ENCODE data around the gene TGFA.

Gene TGFA

DNA sequence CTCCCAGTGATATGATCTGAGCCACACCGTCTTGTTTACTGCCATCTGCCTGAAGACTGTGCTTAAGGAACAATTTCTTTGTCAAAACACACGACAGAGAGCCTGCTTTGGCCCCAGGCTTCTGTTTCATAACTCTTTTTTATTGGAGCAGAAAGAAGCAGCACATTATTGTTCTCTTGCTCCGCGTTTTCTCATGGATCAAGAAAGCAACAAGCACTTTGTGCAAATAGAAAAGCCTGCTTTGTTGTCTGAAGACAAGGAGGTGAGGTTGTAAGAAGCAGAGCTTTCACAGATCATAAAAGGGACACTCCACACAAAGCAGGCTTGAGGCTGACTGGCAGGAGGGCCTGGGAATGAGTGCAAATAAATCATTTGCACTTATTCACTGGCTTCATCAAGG is 133.5 kb downstream of the TGFA start:
- H3K4me3 ChIP-seq (ENCODE audit: low read depth in 1 of 2, low read length in 1 of 2) = no peak overlapping the region
- H3K4me1 ChIP-seq (ENCODE audit: control insufficient read depth in 1 of 2, insufficient read depth in 1 of 2, low read depth in 1 of 2, low read length in 1 of 2) = no peaks in the 10 kb centered on the region
- H3K27ac ChIP-seq = no peak overlapping the region
- peaks cover 11% of the 10 kb centered on the region for H3K27me3 ChIP-seq
- TF ChIP-seq CTCF (IDR thresholded peaks at IDR 0.05) = no peak
- no peaks in the 10 kb centered on the region for H3K9me3 ChIP-seq
- H3K36me3 ChIP-seq = no peaks in the 10 kb centered on the region

- Histone ChIP-seq H3K4me1 (ENCODE audit: control insufficient read depth in 1 of 2, insufficient read depth in 1 of 2, low read depth in 1 of 2, low read length in 1 of 2) (no peaks in the 10 kb centered on the region), H3K36me3 (no peaks in the 10 kb centered on the region), H3K9me3 (no peaks in the 10 kb centered on the region), H3K27me3 (peaks cover 17% of the 10 kb centered on the region), H3K4me3 (ENCODE audit: low read depth in 1 of 2, low read length in 1 of 2) (no peak overlapping the region), H3K27ac (no peak overlapping the region)
- TF ChIP-seq CTCF (IDR thresholded peaks at IDR 0.05) = no peak
Observed at GRCh38 chr2:70418514-70418913, 135.1 kb downstream of the TGFA start.

GRCh38 chr2:70417011-70417410 is 136.6 kb downstream of the TGFA start:
- peaks cover 25% of the 10 kb centered on the region for H3K27me3 ChIP-seq
- no peaks in the 10 kb centered on the region for H3K36me3 ChIP-seq
- no peaks in the 10 kb centered on the region for H3K9me3 ChIP-seq
- H3K27ac ChIP-seq = no peak overlapping the region
- H3K4me3 ChIP-seq (ENCODE audit: low read depth in 1 of 2, low read length in 1 of 2) = no peak overlapping the region
- TF ChIP-seq CTCF (IDR thresholded peaks at IDR 0.05) = no peak
- H3K4me1 ChIP-seq (ENCODE audit: control insufficient read depth in 1 of 2, insufficient read depth in 1 of 2, low read depth in 1 of 2, low read length in 1 of 2) = no peaks in the 10 kb centered on the region

DNA sequence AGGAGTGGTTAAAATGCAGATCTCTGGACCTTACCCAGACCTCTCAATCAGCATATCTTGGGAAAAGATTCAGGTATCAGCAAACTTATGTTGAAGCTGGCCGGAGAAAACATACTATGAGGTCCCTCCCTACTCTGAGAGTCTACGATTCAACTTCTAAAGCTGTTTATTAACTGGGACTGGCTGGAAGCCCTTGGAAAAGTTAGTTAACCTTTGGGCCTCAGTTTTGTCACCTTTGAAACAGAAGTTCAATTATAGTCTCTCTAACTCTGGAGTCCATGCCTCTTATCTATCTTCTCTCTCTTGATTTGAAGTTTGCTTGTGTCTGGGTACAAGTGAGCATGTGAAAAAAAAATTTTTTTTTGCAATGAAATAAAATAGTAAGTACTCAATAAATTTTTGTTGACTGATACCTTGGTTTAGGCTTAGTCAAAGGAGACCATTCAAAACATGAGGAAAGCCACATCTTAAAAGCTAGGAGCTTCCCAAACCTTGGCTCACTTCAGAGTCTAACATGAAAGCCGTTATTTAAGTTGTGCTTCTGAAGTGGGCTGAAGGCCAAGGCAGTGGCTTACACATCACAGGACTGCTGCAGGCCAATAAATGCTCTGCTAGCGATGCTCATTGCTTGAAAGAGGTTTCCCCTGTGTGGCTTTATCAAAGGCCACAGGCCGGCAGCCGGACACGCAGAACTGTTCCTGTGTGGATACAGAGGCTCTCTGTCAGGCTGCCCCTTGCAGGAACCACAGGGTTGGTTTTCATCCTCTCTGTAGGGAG is 141.1 kb downstream of the TGFA start:
- H3K4me3 ChIP-seq (ENCODE audit: low read depth in 1 of 2, low read length in 1 of 2) = no peak overlapping the region
- TF ChIP-seq CTCF (IDR thresholded peaks at IDR 0.05) = no peak
- H3K27ac ChIP-seq = no peak overlapping the region
- no peaks in the 10 kb centered on the region for H3K36me3 ChIP-seq
- H3K27me3 ChIP-seq = peaks cover 36% of the 10 kb centered on the region
- no peaks in the 10 kb centered on the region for H3K9me3 ChIP-seq
- H3K4me1 ChIP-seq (ENCODE audit: control insufficient read depth in 1 of 2, insufficient read depth in 1 of 2, low read depth in 1 of 2, low read length in 1 of 2) = no peaks in the 10 kb centered on the region

- TF ChIP-seq CTCF (IDR thresholded peaks at IDR 0.05) = no peak
- H3K4me3 ChIP-seq (ENCODE audit: low read depth in 1 of 2, low read length in 1 of 2) = no peak overlapping the region
- no peak overlapping the region for H3K27ac ChIP-seq
- H3K36me3 ChIP-seq = no peaks in the 10 kb centered on the region
- H3K27me3 ChIP-seq = peaks cover 36% of the 10 kb centered on the region
- no peaks in the 10 kb centered on the region for H3K9me3 ChIP-seq
- H3K4me1 ChIP-seq (ENCODE audit: control insufficient read depth in 1 of 2, insufficient read depth in 1 of 2, low read depth in 1 of 2, low read length in 1 of 2) = no peaks in the 10 kb centered on the region
Observed at GRCh38 chr2:70411483-70412125, 142.0 kb downstream of the TGFA start.

Data from neutrophil (primary cell).